ENCODE results near the gene TRDMT1. TPM values are rescaled to one million over a fixed set of nuclear protein-coding genes. Genes with fewer than 3 reads are reported as not detected.

TRDMT1 gene
- total RNA-seq, 4 donors from 2014 or later: 4.9 to 13.7 (median 6.2) TPM

DNA sequence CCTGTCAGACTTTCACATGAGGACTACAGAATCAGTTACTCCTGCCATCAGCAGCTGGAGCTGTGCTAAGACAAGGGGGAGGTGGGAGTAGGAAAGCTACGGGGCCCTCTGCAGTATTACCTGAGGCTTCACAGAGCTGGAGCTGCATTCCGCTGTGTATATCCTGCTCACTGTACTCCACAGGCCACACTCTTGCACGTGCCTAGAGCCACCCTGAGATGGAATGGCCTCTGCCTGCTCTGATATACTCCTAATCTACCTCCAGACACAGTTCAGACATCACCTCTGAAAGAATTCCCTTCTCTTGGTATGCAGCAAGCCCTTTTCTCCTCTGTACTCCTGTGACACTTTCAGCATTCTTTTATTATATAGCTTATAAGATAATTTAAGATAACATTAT, 34.8 kb downstream of the TRDMT1 start:
- no peak for TF ChIP-seq CTCF (IDR thresholded peaks at IDR 0.05)
- no peak for ATAC-seq (ENCODE audit: low FRiP score)
- DNase-seq (ENCODE audit: low spot score): no peak

DNA sequence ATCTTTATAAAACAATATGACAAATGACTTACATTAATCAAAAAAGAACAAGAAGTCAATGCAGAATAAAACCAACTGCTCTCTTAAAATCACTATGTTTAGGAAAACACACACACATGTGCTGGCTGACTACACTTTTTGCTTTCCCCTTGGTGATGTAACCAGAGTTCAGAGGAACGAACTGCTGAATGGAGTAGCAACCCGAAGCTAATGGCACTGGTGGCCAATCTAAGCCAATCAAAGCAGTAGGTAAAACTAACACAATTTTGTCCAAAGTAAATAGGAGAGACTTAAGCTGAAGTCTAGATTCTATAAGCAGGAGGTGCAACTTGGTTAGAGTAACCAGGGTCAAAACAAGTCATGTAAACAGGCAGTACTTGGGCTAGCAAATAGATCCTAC, 38.6 kb downstream of the TRDMT1 start:
- ATAC-seq (ENCODE audit: low FRiP score) (no peak), DNase-seq (ENCODE audit: low spot score) (no peak)
- no peak for TF ChIP-seq CTCF (IDR thresholded peaks at IDR 0.05)

- no peak for TF ChIP-seq CTCF (IDR thresholded peaks at IDR 0.05)
- DNase-seq (ENCODE audit: low spot score) (no peak), ATAC-seq (ENCODE audit: low FRiP score) (no peak)
Observed at GRCh38 chr10:17161775-17162174, 39.7 kb downstream of the TRDMT1 start.

- no peak for ATAC-seq (ENCODE audit: low FRiP score)
- no peak for TF ChIP-seq CTCF (IDR thresholded peaks at IDR 0.05)
- DNase-seq (ENCODE audit: low spot score): no peak
Observed at GRCh38 chr10:17157024-17157423, 44.4 kb downstream of the TRDMT1 start.

- DNase-seq (ENCODE audit: low spot score): no peak
- no peak for ATAC-seq (ENCODE audit: low FRiP score)
- TF ChIP-seq CTCF (IDR thresholded peaks at IDR 0.05): no peak
Observed at GRCh38 chr10:17155826-17156225, 45.6 kb downstream of the TRDMT1 start.

GRCh38 chr10:17154116-17154515, 47.4 kb downstream of the TRDMT1 start:
- ATAC-seq (ENCODE audit: low FRiP score) (no peak), DNase-seq (ENCODE audit: low spot score) (no peak)
- TF ChIP-seq CTCF (IDR thresholded peaks at IDR 0.05): no peak

DNA sequence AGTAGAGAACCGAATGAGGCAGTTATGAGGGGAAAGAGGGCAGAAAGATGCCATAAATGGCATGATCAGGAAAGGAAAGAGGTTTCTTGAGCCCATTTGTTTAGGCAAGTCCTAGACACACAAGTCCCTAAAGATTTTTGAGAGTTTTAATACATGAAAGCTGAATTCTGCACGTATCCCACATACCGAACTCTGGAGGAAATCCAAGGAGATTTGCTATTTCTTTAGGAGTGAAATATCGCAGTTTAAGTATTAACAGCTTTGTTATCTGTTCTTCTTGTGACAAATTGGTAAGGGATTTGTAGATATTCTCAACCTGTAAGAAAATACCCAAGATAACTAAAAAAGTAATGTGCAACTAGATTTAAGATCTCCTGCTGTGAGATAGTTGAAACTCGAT, 48.2 kb downstream of the TRDMT1 start:
- ATAC-seq (ENCODE audit: low FRiP score): no peak
- DNase-seq (ENCODE audit: low spot score): no peak
- TF ChIP-seq CTCF (IDR thresholded peaks at IDR 0.05): no peak
